WTC11 (cell line): ENCODE measurements around the gene DNAAF9. TPM values are rescaled to one million over a fixed set of nuclear protein-coding genes. Genes with fewer than 3 reads are reported as not detected.

Source experiments
- ATAC-seq: fragments of 200-7000 bp; cut with Tn5 transposase; 2 replicates; pipeline ENCODE4 v1.10.0; 2021; ENCODE audit warnings: mild to moderate bottlenecking, moderate library complexity
- CTCF ChIA-PET: fragments of 300-600 bp; sonication (Branson Sonifier 250); formaldehyde crosslinking; loops from one replicate; lab custom pipeline; 2021; ENCODE audit warnings: antibody characterized with exemption; lab: Charles Lee
- POLR2A ChIA-PET: fragments of 350-600 bp; sonication (Branson Sonifier 250); formaldehyde crosslinking; loops from one replicate; lab custom pipeline; 2021; ENCODE audit warnings: antibody characterized with exemption; lab: Charles Lee
- DNase-seq: peaks from one replicate; pipeline ENCODE4 v3.0.0; 2021; ENCODE audit warnings: low spot score
- H3K27ac Mint-ChIP-seq: 2 replicates; pipeline ENCODE4 v1.8.0; 2021; ENCODE audit warnings: mixed read lengths
- H3K27me3 Mint-ChIP-seq: 2 replicates; pipeline ENCODE4 v1.8.0; 2021; ENCODE audit warnings: low read depth, mild to moderate bottlenecking, moderate library complexity, mixed read lengths
- H3K36me3 Mint-ChIP-seq: 2 replicates; pipeline ENCODE4 v1.8.0; 2021; ENCODE audit warnings: mixed read lengths
- H3K4me1 Mint-ChIP-seq: 2 replicates; pipeline ENCODE4 v1.8.0; 2022; ENCODE audit warnings: mixed read lengths
- H3K4me3 Mint-ChIP-seq: 2 replicates; pipeline ENCODE4 v1.8.0; 2021; ENCODE audit warnings: mild to moderate bottlenecking, moderate library complexity, mixed read lengths
- H3K9me3 Mint-ChIP-seq: 2 replicates; pipeline ENCODE4 v1.8.0; 2021; ENCODE audit warnings: mixed read lengths
- EMX1 ChIP-seq: fragments of 250-450 bp; sonication (Bioruptor Pico); IDR thresholded peaks from 2 replicates; pipeline ENCODE4 v1.8.0; 2021; ENCODE audit warnings: mild to moderate bottlenecking
- GTF2I ChIP-seq: fragments of 250-450 bp; sonication (Bioruptor Pico); conservative IDR thresholded peaks from 2 replicates; pipeline ENCODE4 v1.4.0; 2021; ENCODE audit warnings: mild to moderate bottlenecking
- KAT7 ChIP-seq: sonication (generic); formaldehyde crosslinking; IDR thresholded peaks from 2 replicates; pipeline ENCODE4 v1.8.1; 2023; ENCODE audit warnings: missing genetic modification reagents, mild to moderate bottlenecking, borderline replicate concordance
- OVOL2 ChIP-seq: fragments of 250-450 bp; sonication (Bioruptor Pico); IDR thresholded peaks from 2 replicates; pipeline ENCODE4 v1.9.0; 2021; ENCODE audit warnings: mild to moderate bottlenecking, borderline replicate concordance
- PRDM15 ChIP-seq: sonication (generic); formaldehyde crosslinking; IDR thresholded peaks from 2 replicates; pipeline ENCODE4 v1.8.0; 2022; ENCODE audit warnings: missing genetic modification reagents
- PREB ChIP-seq: sonication (generic); formaldehyde crosslinking; IDR thresholded peaks from 2 replicates; pipeline ENCODE4 v1.8.1; 2022; ENCODE audit warnings: mild to moderate bottlenecking, missing genetic modification reagents, moderate library complexity, borderline replicate concordance
- SMAD3 ChIP-seq: sonication (generic); formaldehyde crosslinking; IDR thresholded peaks from 2 replicates; pipeline ENCODE4 v1.8.0; 2022; ENCODE audit warnings: missing genetic modification reagents, mild to moderate bottlenecking, borderline replicate concordance
- TCF7 ChIP-seq: sonication (generic); formaldehyde crosslinking; IDR thresholded peaks from 2 replicates; pipeline ENCODE4 v1.8.0; 2022; ENCODE audit warnings: mild to moderate bottlenecking, low read depth, missing genetic modification reagents, moderate library complexity
- total RNA-seq: library from RNA; stranded (reverse); gene quantifications from 3 replicates; pipeline ENCODE4 v1.2.3, GENCODE V29; 2021
- TF ChIP-seq, protein P1 (sequence below): sonication (generic); formaldehyde crosslinking; IDR thresholded peaks from 2 replicates; pipeline ENCODE4 v1.8.0; 2023; ENCODE audit warnings: mild to moderate bottlenecking, missing genetic modification reagents
- TF ChIP-seq, protein P2 (sequence below): sonication (generic); formaldehyde crosslinking; conservative IDR thresholded peaks from 2 replicates; pipeline ENCODE4 v1.8.1; 2022; ENCODE audit warnings: mild to moderate bottlenecking, missing genetic modification reagents
- TF ChIP-seq, protein P3 (sequence below): sonication (generic); formaldehyde crosslinking; IDR thresholded peaks from 2 replicates; pipeline ENCODE4 v1.8.1; 2023; ENCODE audit warnings: mild to moderate bottlenecking, missing genetic modification reagents
- TF ChIP-seq, protein P4 (sequence below): sonication (generic); formaldehyde crosslinking; IDR thresholded peaks from 2 replicates; pipeline ENCODE4 v1.8.1; 2023; ENCODE audit warnings: mild to moderate bottlenecking, missing genetic modification reagents
- TF ChIP-seq, protein P5 (sequence below): sonication (generic); formaldehyde crosslinking; conservative IDR thresholded peaks from 2 replicates; pipeline ENCODE4 v1.8.1; 2023; ENCODE audit warnings: mild to moderate bottlenecking, low read depth, missing genetic modification reagents, moderate library complexity

DNAAF9 gene
- total RNA-seq, 1 experiment from 2014 or later = 6.3 TPM

DNA sequence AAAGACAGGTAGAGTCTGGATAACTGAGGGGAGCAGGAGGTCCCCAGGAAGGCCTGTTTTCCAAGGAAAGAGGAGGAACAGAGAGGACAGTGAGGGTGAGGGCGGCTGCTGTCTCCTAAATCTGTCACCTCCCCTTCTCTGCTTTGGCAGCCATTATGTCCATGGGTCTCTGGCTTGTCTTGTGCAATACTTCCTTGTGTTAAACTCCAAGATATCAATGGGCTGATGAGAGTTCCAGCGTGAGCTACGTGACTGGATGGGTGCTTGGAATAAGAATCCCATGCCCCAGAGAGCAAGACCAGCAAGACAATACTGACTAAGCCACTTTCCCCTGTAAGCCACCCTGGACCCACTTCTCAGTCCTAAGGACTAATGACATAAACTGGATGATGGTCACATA is 26.3 kb upstream of the DNAAF9 start:
- ChIA-PET POLR2A (no interaction called here), CTCF (no interaction called here)
- Mint-ChIP-seq H3K4me1 (peaks cover 3% of the 10 kb centered on the region), H3K27me3 (no peaks in the 10 kb centered on the region), H3K4me3 (no peak overlapping the region), H3K9me3 (no peaks in the 10 kb centered on the region), H3K36me3 (no peaks in the 10 kb centered on the region), H3K27ac (no peak overlapping the region)
- ATAC-seq = no peak
- TF ChIP-seq, protein P1, sequence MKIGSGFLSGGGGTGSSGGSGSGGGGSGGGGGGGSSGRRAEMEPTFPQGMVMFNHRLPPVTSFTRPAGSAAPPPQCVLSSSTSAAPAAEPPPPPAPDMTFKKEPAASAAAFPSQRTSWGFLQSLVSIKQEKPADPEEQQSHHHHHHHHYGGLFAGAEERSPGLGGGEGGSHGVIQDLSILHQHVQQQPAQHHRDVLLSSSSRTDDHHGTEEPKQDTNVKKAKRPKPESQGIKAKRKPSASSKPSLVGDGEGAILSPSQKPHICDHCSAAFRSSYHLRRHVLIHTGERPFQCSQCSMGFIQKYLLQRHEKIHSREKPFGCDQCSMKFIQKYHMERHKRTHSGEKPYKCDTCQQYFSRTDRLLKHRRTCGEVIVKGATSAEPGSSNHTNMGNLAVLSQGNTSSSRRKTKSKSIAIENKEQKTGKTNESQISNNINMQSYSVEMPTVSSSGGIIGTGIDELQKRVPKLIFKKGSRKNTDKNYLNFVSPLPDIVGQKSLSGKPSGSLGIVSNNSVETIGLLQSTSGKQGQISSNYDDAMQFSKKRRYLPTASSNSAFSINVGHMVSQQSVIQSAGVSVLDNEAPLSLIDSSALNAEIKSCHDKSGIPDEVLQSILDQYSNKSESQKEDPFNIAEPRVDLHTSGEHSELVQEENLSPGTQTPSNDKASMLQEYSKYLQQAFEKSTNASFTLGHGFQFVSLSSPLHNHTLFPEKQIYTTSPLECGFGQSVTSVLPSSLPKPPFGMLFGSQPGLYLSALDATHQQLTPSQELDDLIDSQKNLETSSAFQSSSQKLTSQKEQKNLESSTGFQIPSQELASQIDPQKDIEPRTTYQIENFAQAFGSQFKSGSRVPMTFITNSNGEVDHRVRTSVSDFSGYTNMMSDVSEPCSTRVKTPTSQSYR (CRISPR knock-in tag) = no peak
- TF ChIP-seq, protein P2, sequence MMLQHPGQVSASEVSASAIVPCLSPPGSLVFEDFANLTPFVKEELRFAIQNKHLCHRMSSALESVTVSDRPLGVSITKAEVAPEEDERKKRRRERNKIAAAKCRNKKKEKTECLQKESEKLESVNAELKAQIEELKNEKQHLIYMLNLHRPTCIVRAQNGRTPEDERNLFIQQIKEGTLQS (CRISPR knock-in tag) = no peak
- TF ChIP-seq EMX1 (no peak), GTF2I (CRISPR knock-in tag) (no peak), KAT7 (CRISPR knock-in tag) (no peak), SMAD3 (no peak), OVOL2 (no peak), PRDM15 (CRISPR knock-in tag) (no peak), TCF7 (CRISPR knock-in tag) (no peak), PREB (CRISPR knock-in tag) (no peak)
- TF ChIP-seq, protein P3, sequence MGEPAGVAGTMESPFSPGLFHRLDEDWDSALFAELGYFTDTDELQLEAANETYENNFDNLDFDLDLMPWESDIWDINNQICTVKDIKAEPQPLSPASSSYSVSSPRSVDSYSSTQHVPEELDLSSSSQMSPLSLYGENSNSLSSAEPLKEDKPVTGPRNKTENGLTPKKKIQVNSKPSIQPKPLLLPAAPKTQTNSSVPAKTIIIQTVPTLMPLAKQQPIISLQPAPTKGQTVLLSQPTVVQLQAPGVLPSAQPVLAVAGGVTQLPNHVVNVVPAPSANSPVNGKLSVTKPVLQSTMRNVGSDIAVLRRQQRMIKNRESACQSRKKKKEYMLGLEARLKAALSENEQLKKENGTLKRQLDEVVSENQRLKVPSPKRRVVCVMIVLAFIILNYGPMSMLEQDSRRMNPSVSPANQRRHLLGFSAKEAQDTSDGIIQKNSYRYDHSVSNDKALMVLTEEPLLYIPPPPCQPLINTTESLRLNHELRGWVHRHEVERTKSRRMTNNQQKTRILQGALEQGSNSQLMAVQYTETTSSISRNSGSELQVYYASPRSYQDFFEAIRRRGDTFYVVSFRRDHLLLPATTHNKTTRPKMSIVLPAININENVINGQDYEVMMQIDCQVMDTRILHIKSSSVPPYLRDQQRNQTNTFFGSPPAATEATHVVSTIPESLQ (CRISPR knock-in tag) = no peak
- TF ChIP-seq, protein P4, sequence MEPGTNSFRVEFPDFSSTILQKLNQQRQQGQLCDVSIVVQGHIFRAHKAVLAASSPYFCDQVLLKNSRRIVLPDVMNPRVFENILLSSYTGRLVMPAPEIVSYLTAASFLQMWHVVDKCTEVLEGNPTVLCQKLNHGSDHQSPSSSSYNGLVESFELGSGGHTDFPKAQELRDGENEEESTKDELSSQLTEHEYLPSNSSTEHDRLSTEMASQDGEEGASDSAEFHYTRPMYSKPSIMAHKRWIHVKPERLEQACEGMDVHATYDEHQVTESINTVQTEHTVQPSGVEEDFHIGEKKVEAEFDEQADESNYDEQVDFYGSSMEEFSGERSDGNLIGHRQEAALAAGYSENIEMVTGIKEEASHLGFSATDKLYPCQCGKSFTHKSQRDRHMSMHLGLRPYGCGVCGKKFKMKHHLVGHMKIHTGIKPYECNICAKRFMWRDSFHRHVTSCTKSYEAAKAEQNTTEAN = no peak
- TF ChIP-seq, protein P5, sequence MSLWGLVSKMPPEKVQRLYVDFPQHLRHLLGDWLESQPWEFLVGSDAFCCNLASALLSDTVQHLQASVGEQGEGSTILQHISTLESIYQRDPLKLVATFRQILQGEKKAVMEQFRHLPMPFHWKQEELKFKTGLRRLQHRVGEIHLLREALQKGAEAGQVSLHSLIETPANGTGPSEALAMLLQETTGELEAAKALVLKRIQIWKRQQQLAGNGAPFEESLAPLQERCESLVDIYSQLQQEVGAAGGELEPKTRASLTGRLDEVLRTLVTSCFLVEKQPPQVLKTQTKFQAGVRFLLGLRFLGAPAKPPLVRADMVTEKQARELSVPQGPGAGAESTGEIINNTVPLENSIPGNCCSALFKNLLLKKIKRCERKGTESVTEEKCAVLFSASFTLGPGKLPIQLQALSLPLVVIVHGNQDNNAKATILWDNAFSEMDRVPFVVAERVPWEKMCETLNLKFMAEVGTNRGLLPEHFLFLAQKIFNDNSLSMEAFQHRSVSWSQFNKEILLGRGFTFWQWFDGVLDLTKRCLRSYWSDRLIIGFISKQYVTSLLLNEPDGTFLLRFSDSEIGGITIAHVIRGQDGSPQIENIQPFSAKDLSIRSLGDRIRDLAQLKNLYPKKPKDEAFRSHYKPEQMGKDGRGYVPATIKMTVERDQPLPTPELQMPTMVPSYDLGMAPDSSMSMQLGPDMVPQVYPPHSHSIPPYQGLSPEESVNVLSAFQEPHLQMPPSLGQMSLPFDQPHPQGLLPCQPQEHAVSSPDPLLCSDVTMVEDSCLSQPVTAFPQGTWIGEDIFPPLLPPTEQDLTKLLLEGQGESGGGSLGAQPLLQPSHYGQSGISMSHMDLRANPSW = no peak
- DNase-seq = no peak
